ENCODE data around the gene PDCL2.

Gene PDCL2

GRCh38 chr4:55615008-55615407 lies 23.0 kb upstream of the PDCL2 start:
- DNase-seq (ENCODE audit: low read depth) = no peak
- TF ChIP-seq MYC (IDR thresholded peaks at IDR 0.05; ENCODE audit: low read depth, low read length) = no peak
- TF ChIP-seq, protein P1, sequence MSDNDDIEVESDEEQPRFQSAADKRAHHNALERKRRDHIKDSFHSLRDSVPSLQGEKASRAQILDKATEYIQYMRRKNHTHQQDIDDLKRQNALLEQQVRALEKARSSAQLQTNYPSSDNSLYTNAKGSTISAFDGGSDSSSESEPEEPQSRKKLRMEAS (IDR thresholded peaks at IDR 0.05; ENCODE audit: low read depth, low read length) = no peak
- TF ChIP-seq, protein P2, sequence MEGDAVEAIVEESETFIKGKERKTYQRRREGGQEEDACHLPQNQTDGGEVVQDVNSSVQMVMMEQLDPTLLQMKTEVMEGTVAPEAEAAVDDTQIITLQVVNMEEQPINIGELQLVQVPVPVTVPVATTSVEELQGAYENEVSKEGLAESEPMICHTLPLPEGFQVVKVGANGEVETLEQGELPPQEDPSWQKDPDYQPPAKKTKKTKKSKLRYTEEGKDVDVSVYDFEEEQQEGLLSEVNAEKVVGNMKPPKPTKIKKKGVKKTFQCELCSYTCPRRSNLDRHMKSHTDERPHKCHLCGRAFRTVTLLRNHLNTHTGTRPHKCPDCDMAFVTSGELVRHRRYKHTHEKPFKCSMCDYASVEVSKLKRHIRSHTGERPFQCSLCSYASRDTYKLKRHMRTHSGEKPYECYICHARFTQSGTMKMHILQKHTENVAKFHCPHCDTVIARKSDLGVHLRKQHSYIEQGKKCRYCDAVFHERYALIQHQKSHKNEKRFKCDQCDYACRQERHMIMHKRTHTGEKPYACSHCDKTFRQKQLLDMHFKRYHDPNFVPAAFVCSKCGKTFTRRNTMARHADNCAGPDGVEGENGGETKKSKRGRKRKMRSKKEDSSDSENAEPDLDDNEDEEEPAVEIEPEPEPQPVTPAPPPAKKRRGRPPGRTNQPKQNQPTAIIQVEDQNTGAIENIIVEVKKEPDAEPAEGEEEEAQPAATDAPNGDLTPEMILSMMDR (IDR thresholded peaks at IDR 0.05; ENCODE audit: low read depth, low read length) = no peak
- TF ChIP-seq POLR2A (IDR thresholded peaks at IDR 0.05; ENCODE audit: extremely low read depth, insufficient read length) = no peak
- no peak overlapping the region for H3K4me3 ChIP-seq (ENCODE audit: low read depth, low read length)

DNA sequence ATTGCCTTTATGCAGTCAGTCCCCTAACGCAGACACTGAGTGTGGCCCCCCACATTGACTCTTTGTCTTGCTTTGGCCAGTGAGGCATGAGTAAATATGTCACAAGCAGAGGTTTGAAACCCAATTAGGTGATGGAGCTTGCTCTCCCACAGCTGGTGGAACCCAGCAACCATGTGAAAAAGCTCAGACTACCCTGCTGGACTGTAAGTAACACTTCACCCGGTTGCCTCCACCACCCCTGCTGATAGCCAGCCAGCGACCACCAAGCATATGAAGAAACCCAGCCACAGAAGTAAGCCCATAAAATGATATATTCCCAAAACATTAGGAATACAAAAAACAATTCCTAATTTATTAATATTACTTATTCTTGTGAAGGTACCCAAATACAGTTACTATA lies 21.6 kb upstream of the PDCL2 start:
- no peak overlapping the region for H3K4me3 ChIP-seq (ENCODE audit: low read depth, low read length)
- no peak for DNase-seq (ENCODE audit: low read depth)
- TF ChIP-seq, protein P1 (IDR thresholded peaks at IDR 0.05; ENCODE audit: low read depth, low read length) = no peak
- TF ChIP-seq MYC (IDR thresholded peaks at IDR 0.05; ENCODE audit: low read depth, low read length) (no peak), POLR2A (IDR thresholded peaks at IDR 0.05; ENCODE audit: extremely low read depth, insufficient read length) (no peak)
- TF ChIP-seq, protein P2 (IDR thresholded peaks at IDR 0.05; ENCODE audit: low read depth, low read length) = no peak

DNA sequence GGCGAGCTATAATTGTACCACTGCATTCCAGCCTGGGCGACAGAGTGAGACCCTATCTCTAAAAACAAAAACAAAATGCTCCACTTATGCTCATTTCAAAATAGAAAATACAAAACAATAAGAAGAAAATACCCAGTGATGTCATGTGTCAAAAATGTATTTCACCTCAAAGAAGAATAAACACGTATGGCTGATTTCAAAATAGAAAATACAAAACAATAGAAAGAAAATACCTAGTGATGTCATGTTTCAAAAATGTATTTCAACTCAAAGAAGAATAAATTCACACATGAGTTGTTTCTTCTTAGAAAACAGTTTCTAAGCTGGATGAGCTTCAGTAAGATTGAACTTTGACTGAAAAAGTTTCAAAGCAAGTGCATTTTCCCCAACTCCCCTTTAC lies 20.3 kb upstream of the PDCL2 start:
- DNase-seq (ENCODE audit: low read depth) = no peak
- no peak overlapping the region for H3K4me3 ChIP-seq (ENCODE audit: low read depth, low read length)
- TF ChIP-seq MYC (IDR thresholded peaks at IDR 0.05; ENCODE audit: low read depth, low read length) = no peak
- TF ChIP-seq, protein P2 (IDR thresholded peaks at IDR 0.05; ENCODE audit: low read depth, low read length) = no peak
- TF ChIP-seq POLR2A (IDR thresholded peaks at IDR 0.05; ENCODE audit: extremely low read depth, insufficient read length) = no peak
- TF ChIP-seq, protein P1 (IDR thresholded peaks at IDR 0.05; ENCODE audit: low read depth, low read length) = no peak

- TF ChIP-seq MYC (IDR thresholded peaks at IDR 0.05; ENCODE audit: low read depth, low read length) (no peak), POLR2A (IDR thresholded peaks at IDR 0.05; ENCODE audit: extremely low read depth, insufficient read length) (no peak)
- TF ChIP-seq, protein P1 (IDR thresholded peaks at IDR 0.05; ENCODE audit: low read depth, low read length) = no peak
- TF ChIP-seq, protein P2 (IDR thresholded peaks at IDR 0.05; ENCODE audit: low read depth, low read length) = no peak
- H3K4me3 ChIP-seq (ENCODE audit: low read depth, low read length) = no peak overlapping the region
- no peak for DNase-seq (ENCODE audit: low read depth)
These were observed 19.5 kb upstream of the PDCL2 start for GRCh38 chr4:55611358-55612059.

- DNase-seq (ENCODE audit: low read depth) = no peak
- no peak overlapping the region for H3K4me3 ChIP-seq (ENCODE audit: low read depth, low read length)
- TF ChIP-seq POLR2A (IDR thresholded peaks at IDR 0.05; ENCODE audit: extremely low read depth, insufficient read length) (no peak), MYC (IDR thresholded peaks at IDR 0.05; ENCODE audit: low read depth, low read length) (no peak)
- TF ChIP-seq, protein P2 (IDR thresholded peaks at IDR 0.05; ENCODE audit: low read depth, low read length) = no peak
- TF ChIP-seq, protein P1 (IDR thresholded peaks at IDR 0.05; ENCODE audit: low read depth, low read length) = no peak
These were observed 18.3 kb upstream of the PDCL2 start for GRCh38 chr4:55610381-55610780.

Data from NB4 (cell line).